ENCODE results near the gene SOX10.
"Not testable (repeated sequence)": the region's sequence is repeated elsewhere in the genome, so short reads cannot be mapped to it uniquely, and the experiment has no call there.

SOX10 gene

DNA sequence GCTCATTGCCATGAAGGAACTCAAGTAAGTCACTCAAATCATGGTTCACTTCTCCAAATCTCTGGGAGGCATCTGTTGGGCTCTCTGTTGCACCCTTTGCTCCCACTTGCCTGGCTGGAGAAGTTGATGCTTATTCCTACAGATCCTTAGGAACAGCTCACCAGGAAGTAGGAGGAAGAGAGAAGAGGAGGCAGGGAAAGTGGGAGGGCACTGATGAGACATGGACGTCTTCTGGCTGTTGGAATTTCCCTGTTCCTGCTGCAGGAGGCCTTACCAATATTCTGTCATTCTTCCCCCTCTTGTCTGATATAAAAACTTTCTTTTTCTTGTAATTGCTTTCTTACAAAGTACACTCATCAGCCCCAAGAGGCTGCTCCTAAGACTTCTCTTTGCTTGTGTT is 17.2 kb downstream of the SOX10 start:
- no peak for DNase-seq (ENCODE audit: extremely low read depth, low read depth)

DNA sequence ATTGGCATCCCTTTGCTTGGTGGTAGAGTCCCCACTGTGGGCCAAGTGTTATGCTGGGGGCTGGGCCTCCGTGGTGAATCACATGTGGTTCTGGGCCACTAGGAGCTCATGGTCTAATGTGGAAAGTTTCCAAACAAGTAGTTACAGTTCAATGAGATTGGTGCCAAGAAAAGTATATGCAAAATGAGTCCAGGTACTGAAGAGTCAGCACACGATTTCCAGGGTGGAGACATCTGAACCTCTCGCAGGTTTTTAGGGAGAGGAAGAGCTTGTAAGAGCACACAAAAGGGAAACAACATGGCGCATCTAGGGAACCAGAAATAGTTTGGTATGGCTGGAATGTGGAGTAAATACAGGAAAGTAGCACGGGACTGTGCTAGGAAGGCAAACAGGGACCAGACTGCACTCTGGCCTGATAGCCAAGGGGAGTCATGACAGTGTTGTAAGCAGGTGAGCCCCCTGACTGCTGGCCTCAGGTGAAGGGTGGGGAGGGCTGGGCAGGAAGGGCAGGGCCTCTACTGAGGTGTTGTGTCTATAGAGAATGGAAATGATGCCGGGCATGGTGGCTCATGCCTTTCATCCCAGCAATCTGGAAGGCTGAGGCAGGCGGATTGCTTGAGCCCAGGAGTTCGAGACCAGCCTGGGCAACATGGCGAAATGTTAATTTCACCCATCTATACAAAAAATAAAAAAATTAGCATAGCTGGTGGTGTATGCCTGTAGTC is 18.3 kb downstream of the SOX10 start:
- TF ChIP-seq, protein P1, sequence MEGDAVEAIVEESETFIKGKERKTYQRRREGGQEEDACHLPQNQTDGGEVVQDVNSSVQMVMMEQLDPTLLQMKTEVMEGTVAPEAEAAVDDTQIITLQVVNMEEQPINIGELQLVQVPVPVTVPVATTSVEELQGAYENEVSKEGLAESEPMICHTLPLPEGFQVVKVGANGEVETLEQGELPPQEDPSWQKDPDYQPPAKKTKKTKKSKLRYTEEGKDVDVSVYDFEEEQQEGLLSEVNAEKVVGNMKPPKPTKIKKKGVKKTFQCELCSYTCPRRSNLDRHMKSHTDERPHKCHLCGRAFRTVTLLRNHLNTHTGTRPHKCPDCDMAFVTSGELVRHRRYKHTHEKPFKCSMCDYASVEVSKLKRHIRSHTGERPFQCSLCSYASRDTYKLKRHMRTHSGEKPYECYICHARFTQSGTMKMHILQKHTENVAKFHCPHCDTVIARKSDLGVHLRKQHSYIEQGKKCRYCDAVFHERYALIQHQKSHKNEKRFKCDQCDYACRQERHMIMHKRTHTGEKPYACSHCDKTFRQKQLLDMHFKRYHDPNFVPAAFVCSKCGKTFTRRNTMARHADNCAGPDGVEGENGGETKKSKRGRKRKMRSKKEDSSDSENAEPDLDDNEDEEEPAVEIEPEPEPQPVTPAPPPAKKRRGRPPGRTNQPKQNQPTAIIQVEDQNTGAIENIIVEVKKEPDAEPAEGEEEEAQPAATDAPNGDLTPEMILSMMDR (IDR thresholded peaks at IDR 0.05; ENCODE audit: low read depth, low read length) = no peak
- DNase-seq (ENCODE audit: extremely low read depth, low read depth) = no peak

More for the DNA sequence above, 17.2 kb downstream of the SOX10 start:
- TF ChIP-seq, protein P1 (IDR thresholded peaks at IDR 0.05; ENCODE audit: low read depth, low read length) = no peak

DNA sequence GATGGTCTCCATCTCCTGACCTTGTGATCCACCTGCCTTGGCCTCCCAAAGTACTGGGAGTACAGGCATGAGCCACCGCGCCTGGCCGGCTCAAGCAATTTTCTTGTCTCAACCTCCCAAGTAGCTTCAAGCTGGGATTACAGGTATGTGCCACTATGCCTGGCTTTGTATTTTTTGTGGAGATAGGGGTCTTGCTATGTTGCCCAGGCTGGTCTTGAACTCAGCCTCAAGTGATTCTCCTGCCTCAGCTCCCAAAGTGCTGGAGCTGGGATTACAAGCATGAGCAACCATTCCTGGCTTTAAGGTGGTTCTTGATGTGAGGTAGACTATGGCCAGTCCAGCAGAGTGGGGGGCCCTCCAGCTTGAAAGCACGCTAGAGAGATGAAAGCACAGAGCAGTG is 23.3 kb downstream of the SOX10 start:
- DNase-seq (ENCODE audit: extremely low read depth, low read depth) = no peak
- TF ChIP-seq, protein P1 (IDR thresholded peaks at IDR 0.05; ENCODE audit: low read depth, low read length) = no peak

DNA sequence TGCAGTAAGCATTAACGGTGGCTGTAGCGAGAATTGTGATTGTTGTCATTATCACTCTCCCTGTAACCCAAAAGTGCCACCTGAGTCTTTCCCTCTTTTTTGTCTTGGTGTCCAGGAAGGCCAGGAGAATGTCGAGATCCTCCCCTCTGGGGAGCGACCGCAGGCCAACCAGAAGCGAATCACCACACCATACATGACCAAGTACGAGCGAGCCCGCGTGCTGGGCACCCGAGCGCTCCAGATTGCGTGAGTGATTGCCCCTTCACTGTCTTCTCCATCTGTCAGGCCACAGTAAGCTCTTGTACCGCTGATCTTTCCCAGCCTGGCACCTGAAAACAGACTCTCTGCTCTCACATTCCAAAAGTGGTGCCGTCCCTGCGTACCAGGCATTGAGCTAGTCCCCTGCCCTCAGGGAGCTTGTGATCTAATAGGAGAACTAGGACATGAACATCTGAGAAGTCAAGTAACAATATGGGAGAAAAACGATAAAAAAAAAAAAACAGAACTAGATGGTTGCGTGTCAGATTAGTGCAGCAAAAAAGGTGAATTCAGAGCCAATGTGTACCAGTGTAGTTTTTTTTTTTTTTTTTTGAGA is 25.0 kb downstream of the SOX10 start:
- DNase-seq (ENCODE audit: extremely low read depth, low read depth) = no peak
- TF ChIP-seq, protein P1 (IDR thresholded peaks at IDR 0.05; ENCODE audit: low read depth, low read length) = no peak

DNA sequence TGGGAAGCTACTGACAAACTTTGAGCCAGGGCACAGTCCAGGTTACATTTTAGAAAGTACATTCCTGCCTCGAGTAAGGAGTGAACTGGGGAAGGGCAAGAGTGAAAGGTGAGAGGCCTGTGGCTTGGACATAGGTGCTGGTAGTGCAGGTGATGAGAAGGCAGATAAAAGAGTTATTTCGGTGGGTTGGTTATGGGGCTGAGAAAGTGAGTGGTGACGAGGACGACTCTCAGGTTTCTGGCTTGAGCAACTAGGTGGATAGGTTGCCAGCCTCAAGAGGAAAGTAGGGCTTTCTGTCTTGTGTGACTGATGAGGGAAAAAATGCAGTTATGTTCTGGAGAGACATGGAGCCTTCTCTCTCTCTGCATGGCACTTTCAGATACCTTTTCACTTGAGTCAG is 27.1 kb downstream of the SOX10 start:
- TF ChIP-seq, protein P1 (IDR thresholded peaks at IDR 0.05; ENCODE audit: low read depth, low read length) = no peak
- no peak for DNase-seq (ENCODE audit: extremely low read depth, low read depth)

DNA sequence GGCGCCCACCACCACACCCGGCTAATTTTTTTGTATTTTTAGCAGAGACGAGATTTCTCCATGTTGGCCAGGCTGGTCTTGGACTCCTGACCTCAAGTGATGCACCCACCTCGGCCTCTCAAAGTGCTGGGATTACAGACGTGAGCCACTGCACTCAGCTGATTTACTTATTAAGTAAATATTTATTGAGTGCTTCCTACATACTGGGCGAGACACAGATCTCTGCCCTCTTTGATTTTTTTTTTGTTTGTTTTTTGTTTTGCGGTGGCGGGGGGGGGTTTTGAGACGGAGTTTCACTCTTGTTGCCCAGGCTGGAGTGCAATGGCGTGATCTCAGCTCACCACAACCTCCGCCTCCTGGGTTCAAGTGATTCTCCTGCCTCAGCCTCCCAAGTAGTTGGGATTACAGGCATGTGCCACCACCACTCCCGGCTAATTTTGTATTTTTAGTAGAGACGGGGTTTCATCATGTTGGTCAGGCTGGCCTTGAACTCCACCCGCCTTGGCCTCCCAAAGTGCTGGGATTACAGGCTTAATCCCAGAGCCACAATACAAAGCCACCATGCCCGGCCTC is 28.4 kb downstream of the SOX10 start:
- DNase-seq (ENCODE audit: extremely low read depth, low read depth) = not testable (repeated sequence)

DNA sequence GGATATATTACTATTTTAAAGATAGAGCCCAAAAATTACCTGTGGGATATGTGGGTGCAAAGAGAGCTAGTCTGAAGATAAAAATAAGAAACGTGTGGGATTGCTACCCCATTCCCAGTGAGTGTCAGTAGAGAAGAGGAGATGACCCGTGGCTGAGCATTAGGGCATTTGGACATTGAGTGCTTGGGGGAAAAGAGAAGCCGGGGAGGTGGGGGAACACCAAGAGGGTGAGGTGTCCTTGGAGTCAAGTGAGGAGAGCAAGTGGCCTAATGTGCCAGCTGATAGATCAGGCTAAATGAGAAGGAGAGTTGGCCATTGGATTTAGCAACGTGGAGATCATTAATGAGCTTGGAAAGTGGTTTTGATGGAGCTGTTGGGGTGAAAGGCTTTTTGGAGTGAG is 29.7 kb downstream of the SOX10 start:
- no peak for DNase-seq (ENCODE audit: extremely low read depth, low read depth)
- TF ChIP-seq, protein P1 (IDR thresholded peaks at IDR 0.05; ENCODE audit: low read depth, low read length) = no peak
